Neural cell (in vitro differentiated cells): Measurements from ENCODE around the gene CHRNB4. TPM values are rescaled to one million over a fixed set of nuclear protein-coding genes. Genes with fewer than 3 reads are reported as not detected.

Experiments used
- H2AFZ ChIP-seq: fragments of 200-600, 300-800 bp; sonication (generic), shearing (Covaris generic); 2 replicates; pipeline ENCODE4 v1.6.0; 2014; ENCODE audit warnings: low read depth, mild to moderate bottlenecking, antibody characterized with exemption, low read length, moderate library complexity
- H3F3A ChIP-seq: fragments of 200-600 bp; shearing (Covaris generic); 2 replicates; pipeline ENCODE4 v1.6.1; 2016; ENCODE audit warnings: mild to moderate bottlenecking, moderate library complexity, mixed read lengths, antibody characterized with exemption, low read length; ENCODE audit not compliant: insufficient read depth, poor library complexity, severe bottlenecking
- H3K27ac ChIP-seq: fragments of 200-600, 300-800 bp; sonication (generic), shearing (Covaris generic); 2 replicates; pipeline ENCODE4 v1.5.1; 2014; ENCODE audit warnings: mild to moderate bottlenecking, low read length, moderate library complexity
- H3K27me3 ChIP-seq: fragments of 300-800, 200-600 bp; sonication (generic), shearing (Covaris generic); 2 replicates; pipeline ENCODE4 v1.6.0; 2014; ENCODE audit warnings: mild to moderate bottlenecking, low read depth, low read length, moderate library complexity; ENCODE audit not compliant: insufficient read depth
- H3K36me3 ChIP-seq: fragments of 300-800, 200-600 bp; sonication (generic), shearing (Covaris generic); 2 replicates; pipeline ENCODE4 v1.5.1; 2014; ENCODE audit warnings: mild to moderate bottlenecking, antibody characterized with exemption, low read length, moderate library complexity; ENCODE audit not compliant: insufficient read depth
- H3K4me2 ChIP-seq: fragments of 300-800, 200-600 bp; sonication (generic), shearing (Covaris generic); 2 replicates; pipeline ENCODE4 v1.6.0; 2014; ENCODE audit warnings: mild to moderate bottlenecking, low read length
- H3K4me3 ChIP-seq: fragments of 300-800, 200-600 bp; sonication (generic), shearing (Covaris generic); 2 replicates; pipeline ENCODE4 v1.5.1; 2014; ENCODE audit warnings: mild to moderate bottlenecking, low read length, moderate library complexity
- H3K79me2 ChIP-seq: fragments of 200-600 bp; shearing (Covaris generic); replicated peaks from 2 replicates; pipeline ENCODE4 v1.6.0; 2014; ENCODE audit warnings: mild to moderate bottlenecking, low read length, moderate library complexity; ENCODE audit not compliant: insufficient read depth
- H3K9ac ChIP-seq: fragments of 300-800, 200-600 bp; sonication (generic), shearing (Covaris generic); 2 replicates; pipeline ENCODE4 v1.6.1; 2016; ENCODE audit warnings: mild to moderate bottlenecking, low read length, mixed read lengths
- H3K9me2 ChIP-seq: fragments of 200-600 bp; shearing (Covaris generic); 2 replicates; pipeline ENCODE4 v1.6.1; 2016; ENCODE audit warnings: mild to moderate bottlenecking, low read length, mixed read lengths; ENCODE audit not compliant: insufficient read depth
- H3K9me3 ChIP-seq: fragments of 200-600, 300-800 bp; sonication (generic), shearing (Covaris generic); 2 replicates; pipeline ENCODE4 v1.6.1; 2016; ENCODE audit warnings: mild to moderate bottlenecking, mixed run types, low read length, moderate library complexity, mixed read lengths
- H4K20me1 ChIP-seq: fragments of 200-600 bp; shearing (Covaris generic); 2 replicates; pipeline ENCODE4 v1.6.1; 2016; ENCODE audit warnings: mild to moderate bottlenecking, mixed run types; ENCODE audit not compliant: insufficient read depth
- CTCF ChIP-seq: fragments of 450-650 bp; IDR thresholded peaks from 2 replicates; pipeline ENCODE4 v1.5.1; 2014; ENCODE audit warnings: antibody characterized with exemption, mild to moderate bottlenecking, moderate library complexity; ENCODE audit not compliant: poor library complexity, severe bottlenecking
- EP300 ChIP-seq: fragments of 450-650 bp; conservative IDR thresholded peaks from 2 replicates; pipeline ENCODE4 v1.6.1; 2014; ENCODE audit warnings: antibody characterized with exemption, mild to moderate bottlenecking, moderate library complexity; ENCODE audit not compliant: poor library complexity, severe bottlenecking
- EZH2 ChIP-seq: fragments of 200-600, 300-800 bp; shearing (Covaris generic), sonication (generic); IDR thresholded peaks from 2 replicates; pipeline ENCODE4 v1.6.1; 2014; ENCODE audit warnings: antibody characterized with exemption, low read length, borderline replicate concordance, mild to moderate bottlenecking; ENCODE audit not compliant: insufficient read depth, poor library complexity, severe bottlenecking
- MXI1 ChIP-seq: fragments of 450-650 bp; conservative IDR thresholded peaks from 2 replicates; pipeline ENCODE4 v1.6.1; 2014; ENCODE audit warnings: antibody characterized with exemption, mild to moderate bottlenecking; ENCODE audit not compliant: poor library complexity, severe bottlenecking
- POLR2AphosphoS5 ChIP-seq: IDR thresholded peaks from 2 replicates; pipeline ENCODE4 v1.6.1; 2012
- RAD21 ChIP-seq: fragments of 450-650 bp; conservative IDR thresholded peaks from 2 replicates; pipeline ENCODE4 v1.6.1; 2014; ENCODE audit warnings: antibody characterized with exemption, mild to moderate bottlenecking, moderate library complexity
- REST ChIP-seq: IDR thresholded peaks from 2 replicates; pipeline ENCODE4 v1.6.1; 2012; ENCODE audit warnings: borderline replicate concordance
- SMC3 ChIP-seq: fragments of 450-650 bp; conservative IDR thresholded peaks from 2 replicates; pipeline ENCODE4 v1.6.1; 2014; ENCODE audit warnings: antibody characterized with exemption, mild to moderate bottlenecking, moderate library complexity; ENCODE audit not compliant: poor library complexity
- TAF1 ChIP-seq: IDR thresholded peaks from 2 replicates; pipeline ENCODE4 v1.6.1; 2012; ENCODE audit warnings: low read depth
- polyA plus RNA-seq: library from polyadenylated mRNA; depleted of rRNA; stranded (reverse); fragments of >200 nt; gene quantifications from 2 replicates; pipeline ENCODE4 v1.2.3, GENCODE V29; 2014

CHRNB4 gene
- polyA plus RNA-seq, 1 donor from 2014 or later = not detected

DNA sequence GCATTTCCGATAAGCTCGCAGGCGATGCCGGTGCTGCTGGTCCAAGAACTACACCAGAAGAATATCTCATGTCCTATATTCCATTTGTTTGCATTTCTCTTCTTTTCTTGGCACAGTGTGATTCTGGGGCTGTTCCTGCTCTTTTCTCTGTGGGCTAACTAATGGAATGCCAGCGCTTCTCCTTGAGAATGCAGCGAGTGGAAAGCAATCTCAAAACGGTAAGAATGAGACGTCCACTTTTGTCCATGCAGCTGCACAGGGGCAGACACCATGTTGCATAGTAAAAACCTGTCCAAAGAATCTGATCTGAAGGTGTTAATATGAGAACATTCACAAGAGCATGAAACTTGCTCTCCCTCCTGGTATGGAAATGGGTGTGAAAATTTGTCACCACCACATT lies 13.7 kb downstream of the CHRNB4 start:
- H3K9me2 ChIP-seq = no peaks in the 10 kb centered on the region
- no peak overlapping the region for H3K27ac ChIP-seq
- no peaks in the 10 kb centered on the region for H4K20me1 ChIP-seq
- no peak overlapping the region for H3K9ac ChIP-seq
- no peaks in the 10 kb centered on the region for H3F3A ChIP-seq
- H3K9me3 ChIP-seq = no peaks in the 10 kb centered on the region
- H3K79me2 ChIP-seq = no peaks in the 10 kb centered on the region
- H3K27me3 ChIP-seq = peaks cover 5% of the 10 kb centered on the region
- H3K4me3 ChIP-seq = no peak overlapping the region
- TF ChIP-seq MXI1 (no peak), CTCF (no peak), TAF1 (no peak), REST (no peak), POLR2AphosphoS5 (no peak), EP300 (no peak), EZH2 (no peak), RAD21 (no peak), SMC3 (no peak)
- no peaks in the 10 kb centered on the region for H3K36me3 ChIP-seq
- no peak overlapping the region for H2AFZ ChIP-seq
- no peak overlapping the region for H3K4me2 ChIP-seq

DNA sequence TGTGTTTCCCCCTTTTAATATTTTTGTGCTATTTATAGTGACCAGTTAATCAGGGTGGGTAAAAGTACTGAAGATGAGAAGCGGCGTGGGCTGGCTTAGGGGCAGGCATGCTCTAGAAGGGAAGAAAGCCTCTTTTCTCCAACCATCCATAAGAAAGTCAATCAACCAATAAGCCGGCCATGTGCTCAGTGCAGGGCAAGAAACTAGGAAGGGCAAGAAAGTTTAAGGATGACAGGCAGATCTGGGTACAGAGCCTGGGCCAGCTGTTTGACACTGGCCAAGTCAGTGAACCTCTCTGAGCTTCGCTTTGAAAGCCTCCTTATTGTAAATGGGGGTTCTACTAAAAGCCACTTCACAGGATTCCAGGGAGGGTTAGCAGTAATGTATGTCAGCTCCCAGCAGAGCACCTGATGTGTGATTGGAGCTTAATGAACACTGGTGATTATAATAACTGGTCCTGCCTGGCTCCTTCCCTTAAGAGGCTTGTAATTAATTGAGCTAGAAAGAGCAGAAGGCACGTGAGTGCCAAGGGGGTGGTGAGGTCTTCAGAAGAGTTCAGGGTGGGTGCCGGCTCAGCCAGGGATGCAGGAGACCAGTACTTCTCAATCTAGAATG lies 14.5 kb downstream of the CHRNB4 start:
- no peak overlapping the region for H3K4me3 ChIP-seq
- peaks cover 13% of the 10 kb centered on the region for H3K27me3 ChIP-seq
- no peaks in the 10 kb centered on the region for H4K20me1 ChIP-seq
- H3K9me3 ChIP-seq = no peaks in the 10 kb centered on the region
- H3K79me2 ChIP-seq = no peaks in the 10 kb centered on the region
- no peak for TF ChIP-seq SMC3
- no peaks in the 10 kb centered on the region for H3F3A ChIP-seq
- H3K9ac ChIP-seq = no peak overlapping the region
- H3K27ac ChIP-seq = no peak overlapping the region
- no peak overlapping the region for H3K4me2 ChIP-seq
- no peak overlapping the region for H2AFZ ChIP-seq
- H3K36me3 ChIP-seq = no peaks in the 10 kb centered on the region
- no peaks in the 10 kb centered on the region for H3K9me2 ChIP-seq
